ENCODE data around the gene OR8J3. TPM values are rescaled to one million over a fixed set of nuclear protein-coding genes. Genes with fewer than 3 reads are reported as not detected.

Gene OR8J3
- total and polyA plus RNA-seq, 10 of the 15 experiments (the other 5 are each of a cell fraction or from before 2014, with no cell fraction given) = not detected

GRCh38 chr11:56172256-56172830 lies 32.3 kb upstream of the OR8J3 start (continued):
- TF ChIP-seq CHD2 (IDR thresholded peaks at IDR 0.05; ENCODE audit: borderline replicate concordance, low read depth, low read length) (no peak), KLF5 (IDR thresholded peaks at IDR 0.05; ENCODE audit: partially characterized antibody) (no peak)

- Histone ChIP-seq H3K4me2 (ENCODE audit: control insufficient read depth, insufficient read depth) (no peak overlapping the region), H3K9me3 (replicated peaks; ENCODE audit: control insufficient read depth, insufficient read depth, low read length) (no peaks in the 10 kb centered on the region), H3K27me3 (replicated peaks in 1 of 2; ENCODE audit: control insufficient read depth in 2 of 2, insufficient read depth in 2 of 2, low read length in 1 of 2) (no peaks in the 10 kb centered on the region), H2AFZ (ENCODE audit: control insufficient read depth, low read depth, low read length) (no peak overlapping the region), H3K27ac (ENCODE audit: control insufficient read depth, insufficient read depth) (no peak overlapping the region), H3K36me3 (ENCODE audit: control insufficient read depth in 2 of 2, insufficient read depth in 2 of 2, low read length in 1 of 2) (no peaks in the 10 kb centered on the region), H3K4me1 (ENCODE audit: control insufficient read depth, insufficient read depth, low read length) (no peaks in the 10 kb centered on the region), H3K79me2 (ENCODE audit: control insufficient read depth, insufficient read depth, low read length) (no peaks in the 10 kb centered on the region), H4K20me1 (ENCODE audit: control insufficient read depth, insufficient read depth) (no peaks in the 10 kb centered on the region), H3K4me3 (no peak overlapping the region), H3K9ac (ENCODE audit: control insufficient read depth, insufficient read depth, low read length) (no peak overlapping the region)
- POLR2A ChIA-PET = no interaction called here
- FAIRE-seq (no peak), DNase-seq (ENCODE audit: low read depth, low spot score) (no peak), ATAC-seq (no peak)
- no TSS peak for BruUV-seq (replicated peaks)
- SMC1A ChIA-PET (ENCODE audit: uncharacterized antibody, unreplicated experiment) = no interaction called here
- RAD21 ChIA-PET (ENCODE audit: unreplicated experiment) = no interaction called here
- 15% methylated on average over 3 of the region's 3 CpGs for WGBS (ENCODE audit: insufficient coverage, insufficient replicate concordance, low lambda C conversion rate, missing lambda C conversion rate)
- in situ Hi-C loops (cut with MboI) = no loop called here
- intact Hi-C loops (cut with micrococcal nuclease; ENCODE audit: unreplicated experiment) = no loop called here
- CTCF ChIA-PET = no interaction called here
- TF ChIP-seq POLR2AphosphoS5 (IDR thresholded peaks at IDR 0.05; ENCODE audit: low read length) (no peak), ZNF384 (IDR thresholded peaks at IDR 0.05; ENCODE audit: borderline replicate concordance, low read depth, low read length) (no peak), NKRF (conservative IDR thresholded peaks at IDR 0.05) (no peak), EP300 (IDR thresholded peaks at IDR 0.05; ENCODE audit: borderline replicate concordance in 1 of 2, control insufficient read depth in 1 of 2, low read depth in 2 of 2, low read length in 2 of 2) (no peak), ZNF592 (IDR thresholded peaks at IDR 0.05) (no peak), BHLHE40 (IDR thresholded peaks at IDR 0.05; ENCODE audit: borderline replicate concordance in 1 of 2, low read depth in 2 of 2, low read length in 1 of 2) (no peak), SREBF2 (IDR thresholded peaks at IDR 0.05; ENCODE audit: low read length) (no peak), ATF3 (IDR thresholded peaks at IDR 0.05; ENCODE audit: borderline replicate concordance, extremely low read depth, low read depth, low read length) (no peak)
- TF ChIP-seq, protein P1, sequence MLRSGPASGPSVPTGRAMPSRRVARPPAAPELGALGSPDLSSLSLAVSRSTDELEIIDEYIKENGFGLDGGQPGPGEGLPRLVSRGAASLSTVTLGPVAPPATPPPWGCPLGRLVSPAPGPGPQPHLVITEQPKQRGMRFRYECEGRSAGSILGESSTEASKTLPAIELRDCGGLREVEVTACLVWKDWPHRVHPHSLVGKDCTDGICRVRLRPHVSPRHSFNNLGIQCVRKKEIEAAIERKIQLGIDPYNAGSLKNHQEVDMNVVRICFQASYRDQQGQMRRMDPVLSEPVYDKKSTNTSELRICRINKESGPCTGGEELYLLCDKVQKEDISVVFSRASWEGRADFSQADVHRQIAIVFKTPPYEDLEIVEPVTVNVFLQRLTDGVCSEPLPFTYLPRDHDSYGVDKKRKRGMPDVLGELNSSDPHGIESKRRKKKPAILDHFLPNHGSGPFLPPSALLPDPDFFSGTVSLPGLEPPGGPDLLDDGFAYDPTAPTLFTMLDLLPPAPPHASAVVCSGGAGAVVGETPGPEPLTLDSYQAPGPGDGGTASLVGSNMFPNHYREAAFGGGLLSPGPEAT (IDR thresholded peaks at IDR 0.05; ENCODE audit: low read depth) = no peak
- TF ChIP-seq, protein P2, sequence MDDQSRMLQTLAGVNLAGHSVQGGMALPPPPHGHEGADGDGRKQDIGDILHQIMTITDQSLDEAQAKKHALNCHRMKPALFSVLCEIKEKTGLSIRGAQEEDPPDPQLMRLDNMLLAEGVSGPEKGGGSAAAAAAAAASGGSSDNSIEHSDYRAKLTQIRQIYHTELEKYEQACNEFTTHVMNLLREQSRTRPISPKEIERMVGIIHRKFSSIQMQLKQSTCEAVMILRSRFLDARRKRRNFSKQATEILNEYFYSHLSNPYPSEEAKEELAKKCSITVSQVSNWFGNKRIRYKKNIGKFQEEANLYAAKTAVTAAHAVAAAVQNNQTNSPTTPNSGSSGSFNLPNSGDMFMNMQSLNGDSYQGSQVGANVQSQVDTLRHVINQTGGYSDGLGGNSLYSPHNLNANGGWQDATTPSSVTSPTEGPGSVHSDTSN (IDR thresholded peaks at IDR 0.05; ENCODE audit: insufficient replicate concordance, low read depth, low read length) = no peak
These were observed 23.8 kb upstream of the OR8J3 start for GRCh38 chr11:56163804-56164203.

All from GM12878 (cell line).